H9 (cell line): ENCODE data around the gene COMMD1. TPM values are rescaled to one million over a fixed set of nuclear protein-coding genes. Genes with fewer than 3 reads are reported as not detected.

Source experiments
- DNase-seq: peaks from one replicate; pipeline ENCODE4 v3.0.0-alpha.2; 2017
- H2AFZ ChIP-seq: one replicate; pipeline ENCODE4 v1.6.1; 2013; ENCODE audit warnings: mild to moderate bottlenecking, low read length, control low read depth, moderate library complexity
- H2AK5ac ChIP-seq: 2 replicates; pipeline ENCODE4 v1.6.1; 2013; ENCODE audit warnings: low read length, control low read depth, mixed read lengths; ENCODE audit not compliant: insufficient read length
- H2BK120ac ChIP-seq: one replicate; pipeline ENCODE4 v1.6.1; 2013; ENCODE audit warnings: low read depth, mild to moderate bottlenecking, low read length, control low read depth, inconsistent platforms; ENCODE audit not compliant: poor library complexity, severe bottlenecking
- H2BK12ac ChIP-seq: 2 replicates; pipeline ENCODE4 v1.6.1; 2013; ENCODE audit warnings: low read length, control low read depth, mixed read lengths, low read depth; ENCODE audit not compliant: insufficient read length
- H2BK15ac ChIP-seq: 2 replicates; pipeline ENCODE4 v1.6.1; 2013; ENCODE audit warnings: low read depth, low read length, control low read depth
- H2BK20ac ChIP-seq: one replicate; pipeline ENCODE4 v1.6.1; 2013; ENCODE audit warnings: low read depth, mild to moderate bottlenecking, low read length, control low read depth, inconsistent platforms; ENCODE audit not compliant: poor library complexity, severe bottlenecking
- H2BK5ac ChIP-seq: 2 replicates; pipeline ENCODE4 v1.6.1; 2013; ENCODE audit warnings: low read length, control low read depth, mixed read lengths; ENCODE audit not compliant: insufficient read length
- H3K14ac ChIP-seq: 2 replicates; pipeline ENCODE4 v1.6.1; 2013; ENCODE audit warnings: low read length, control low read depth; ENCODE audit not compliant: insufficient read depth
- H3K18ac ChIP-seq: 2 replicates; pipeline ENCODE4 v1.6.1; 2013; ENCODE audit warnings: low read depth, mild to moderate bottlenecking, mixed read lengths, low read length, control low read depth; ENCODE audit not compliant: insufficient read length
- H3K23ac ChIP-seq: 2 replicates; pipeline ENCODE4 v1.6.1; 2013; ENCODE audit warnings: low read length, control low read depth, mixed read lengths, low read depth; ENCODE audit not compliant: insufficient read length
- H3K23me2 ChIP-seq: 2 replicates; pipeline ENCODE4 v1.6.1; 2013; ENCODE audit warnings: low read depth, mild to moderate bottlenecking, mixed read lengths, low read length, control low read depth; ENCODE audit not compliant: insufficient read length, poor library complexity, severe bottlenecking
- H3K27ac ChIP-seq: 2 replicates; pipeline ENCODE4 v1.5.1; 2013; ENCODE audit warnings: low read length, control low read depth, mixed read lengths, low read depth; ENCODE audit not compliant: insufficient read length
- H3K27me3 ChIP-seq: 2 replicates; pipeline ENCODE4 v1.6.1; 2013; ENCODE audit warnings: low read length, control low read depth, inconsistent platforms; ENCODE audit not compliant: insufficient read depth
- H3K4ac ChIP-seq: 2 replicates; pipeline ENCODE4 v1.6.1; 2013; ENCODE audit warnings: low read depth, mild to moderate bottlenecking, control low read depth, inconsistent platforms, low read length, moderate library complexity
- H3K4me1 ChIP-seq: 2 replicates; pipeline ENCODE4 v1.6.1; 2013; ENCODE audit warnings: low read length, control low read depth, inconsistent platforms; ENCODE audit not compliant: insufficient read depth
- H3K4me2 ChIP-seq: 2 replicates; pipeline ENCODE4 v1.6.1; 2013; ENCODE audit warnings: low read length, control low read depth, mixed read lengths; ENCODE audit not compliant: insufficient read length, insufficient read depth
- H3K56ac ChIP-seq: 2 replicates; pipeline ENCODE4 v1.6.1; 2013; ENCODE audit warnings: low read depth, mild to moderate bottlenecking, mixed read lengths, low read length, control low read depth; ENCODE audit not compliant: insufficient read length
- H3K79me1 ChIP-seq: 2 replicates; pipeline ENCODE4 v1.6.1; 2013; ENCODE audit warnings: low read depth, mild to moderate bottlenecking, moderate library complexity, low read length, control low read depth, inconsistent platforms; ENCODE audit not compliant: insufficient read depth, poor library complexity, severe bottlenecking
- H3K79me2 ChIP-seq: 2 replicates; pipeline ENCODE4 v1.6.1; 2013; ENCODE audit warnings: low read length, control low read depth, inconsistent platforms; ENCODE audit not compliant: insufficient read depth
- H3K9ac ChIP-seq: 2 replicates; pipeline ENCODE4 v1.6.1; 2013; ENCODE audit warnings: low read length, control low read depth, mixed read lengths; ENCODE audit not compliant: insufficient read length; ENCODE audit errors: extremely low read depth
- H3K9me3 ChIP-seq: one replicate; pipeline ENCODE4 v1.6.1; 2013; ENCODE audit warnings: low read depth, low read length, inconsistent platforms; ENCODE audit not compliant: control insufficient read depth
- H3T11ph ChIP-seq: one replicate; pipeline ENCODE4 v1.6.1; 2013; ENCODE audit warnings: mild to moderate bottlenecking, low read length, control low read depth, inconsistent platforms
- H4K20me1 ChIP-seq: one replicate; pipeline ENCODE4 v1.6.1; 2013; ENCODE audit not compliant: control insufficient read depth, insufficient read length, insufficient read depth
- H4K5ac ChIP-seq: 2 replicates; pipeline ENCODE4 v1.6.1; 2013; ENCODE audit warnings: low read depth, mild to moderate bottlenecking, mixed read lengths, low read length, control low read depth; ENCODE audit not compliant: insufficient read length
- H4K8ac ChIP-seq: replicated peaks from 2 replicates; pipeline ENCODE4 v1.6.1; 2013; ENCODE audit warnings: low read length, control low read depth, mixed read lengths, low read depth; ENCODE audit not compliant: insufficient read length
- H4K91ac ChIP-seq: 2 replicates; pipeline ENCODE4 v1.6.1; 2013; ENCODE audit warnings: low read depth, mild to moderate bottlenecking, moderate library complexity, mixed read lengths, low read length, control low read depth; ENCODE audit not compliant: insufficient read length
- H3K27ac Mint-ChIP-seq, 3 experiments: 2 replicates in 2 of 3; 3 replicates in 1 of 3; pipeline ENCODE4 v1.8.0; 2020 to 2021; ENCODE audit warnings: mixed read lengths in 3 of 3, mild to moderate bottlenecking in 1 of 3, moderate library complexity in 1 of 3
- H3K27me3 Mint-ChIP-seq: 2 replicates; pipeline ENCODE4 v1.8.0; 2021; ENCODE audit warnings: low read depth, mild to moderate bottlenecking, moderate library complexity, mixed read lengths
- H3K36me3 Mint-ChIP-seq, 3 experiments: 2 replicates in 2 of 3; 3 replicates in 1 of 3; pipeline ENCODE4 v1.8.0; 2020 to 2021; ENCODE audit warnings: low read depth in 3 of 3, mixed read lengths in 3 of 3; ENCODE audit not compliant: insufficient read depth in 1 of 3
- H3K4me1 Mint-ChIP-seq, 2 experiments: 2 replicates each; pipeline ENCODE4 v1.8.0; 2020; ENCODE audit warnings: mixed read lengths in 2 of 2
- H3K4me3 Mint-ChIP-seq, 2 experiments: 2 replicates in 1 of 2; 3 replicates in 1 of 2; pipeline ENCODE4 v1.8.0; 2020 to 2021; ENCODE audit warnings: mild to moderate bottlenecking in 2 of 2, mixed read lengths in 2 of 2, moderate library complexity in 1 of 2
- H3K9me3 Mint-ChIP-seq, 2 experiments: 2 replicates in 1 of 2; 3 replicates in 1 of 2; pipeline ENCODE4 v1.8.0; 2020; ENCODE audit warnings: mild to moderate bottlenecking in 2 of 2, mixed read lengths in 2 of 2, moderate library complexity in 1 of 2
- WGBS: extraction: QIAGEN DNeasy Blood & Tissue Kit; methylation state at CpG from one replicate; pipeline ENCODE4 v1.1.7; 2013; ENCODE audit warnings: missing lambda C conversion rate, low lambda C conversion rate, mixed read lengths; ENCODE audit not compliant: insufficient read length; ENCODE audit errors: extremely low coverage; 5-methylcytosine and 5-hydroxymethylcytosine counted together
- total RNA-seq: library from RNA; stranded (reverse); gene quantifications from 2 replicates; pipeline ENCODE4 v1.2.1, GENCODE V29; 2021
- TF ChIP-seq, protein P1 (sequence below): fragments of 200-600 bp; sonication (generic); conservative IDR thresholded peaks from 3 replicates; pipeline ENCODE4 v1.8.0; 2021; ENCODE audit warnings: antibody characterized with exemption, mild to moderate bottlenecking

COMMD1 gene
- total RNA-seq, 1 experiment from 2014 or later: 31.5 TPM

DNA sequence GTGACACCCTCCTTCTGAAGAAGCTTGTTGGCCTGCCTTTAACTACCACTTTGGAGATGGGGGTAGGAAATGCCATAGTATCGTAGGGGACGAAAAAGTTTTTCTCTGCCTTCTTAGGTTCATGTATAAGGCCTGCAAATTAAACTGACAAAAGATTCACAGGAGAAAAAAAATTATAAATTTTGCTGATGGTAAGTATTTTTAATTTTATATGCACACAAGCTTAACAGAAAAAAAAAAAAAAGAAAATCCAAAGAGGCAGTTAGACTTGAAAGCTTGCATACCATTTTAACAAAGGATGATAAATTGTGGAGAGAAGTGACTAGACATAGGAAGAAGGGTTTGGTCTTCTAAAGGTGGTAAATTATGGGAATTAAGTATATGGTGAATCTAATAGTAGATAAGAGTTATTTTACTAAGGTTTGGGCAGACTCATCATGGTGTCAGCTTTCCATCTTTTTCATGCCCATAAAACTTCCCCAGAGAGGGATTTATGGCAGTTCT, 227.9 kb downstream of the COMMD1 start:
- H3K4me1 ChIP-seq: no peaks in the 10 kb centered on the region
- peaks cover 3% of the 10 kb centered on the region for H3K23me2 ChIP-seq
- H3K27me3 Mint-ChIP-seq: no peaks in the 10 kb centered on the region
- no peak overlapping the region for H3K4me2 ChIP-seq
- H3K27ac Mint-ChIP-seq: no peak overlapping the region
- no peak overlapping the region for H3K14ac ChIP-seq
- no peaks in the 10 kb centered on the region for H3K27me3 ChIP-seq
- H3T11ph ChIP-seq: no peak overlapping the region
- H2BK120ac ChIP-seq: no peak overlapping the region
- no peak overlapping the region for H3K4ac ChIP-seq
- H3K9me3 Mint-ChIP-seq: no peaks in the 10 kb centered on the region
- H3K79me2 ChIP-seq: no peaks in the 10 kb centered on the region
- H3K4me1 Mint-ChIP-seq: peaks cover 16 to 19% of the 10 kb centered on the region in 2 experiments
- no peak overlapping the region for H4K91ac ChIP-seq
- no peaks in the 10 kb centered on the region for H3K79me1 ChIP-seq
- no peak overlapping the region for H3K23ac ChIP-seq
- TF ChIP-seq, protein P1, sequence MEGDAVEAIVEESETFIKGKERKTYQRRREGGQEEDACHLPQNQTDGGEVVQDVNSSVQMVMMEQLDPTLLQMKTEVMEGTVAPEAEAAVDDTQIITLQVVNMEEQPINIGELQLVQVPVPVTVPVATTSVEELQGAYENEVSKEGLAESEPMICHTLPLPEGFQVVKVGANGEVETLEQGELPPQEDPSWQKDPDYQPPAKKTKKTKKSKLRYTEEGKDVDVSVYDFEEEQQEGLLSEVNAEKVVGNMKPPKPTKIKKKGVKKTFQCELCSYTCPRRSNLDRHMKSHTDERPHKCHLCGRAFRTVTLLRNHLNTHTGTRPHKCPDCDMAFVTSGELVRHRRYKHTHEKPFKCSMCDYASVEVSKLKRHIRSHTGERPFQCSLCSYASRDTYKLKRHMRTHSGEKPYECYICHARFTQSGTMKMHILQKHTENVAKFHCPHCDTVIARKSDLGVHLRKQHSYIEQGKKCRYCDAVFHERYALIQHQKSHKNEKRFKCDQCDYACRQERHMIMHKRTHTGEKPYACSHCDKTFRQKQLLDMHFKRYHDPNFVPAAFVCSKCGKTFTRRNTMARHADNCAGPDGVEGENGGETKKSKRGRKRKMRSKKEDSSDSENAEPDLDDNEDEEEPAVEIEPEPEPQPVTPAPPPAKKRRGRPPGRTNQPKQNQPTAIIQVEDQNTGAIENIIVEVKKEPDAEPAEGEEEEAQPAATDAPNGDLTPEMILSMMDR: no peak
- H3K18ac ChIP-seq: no peak overlapping the region
- no peak for DNase-seq
- H3K9me3 ChIP-seq: no peaks in the 10 kb centered on the region
- no peak overlapping the region for H3K27ac ChIP-seq
- no peak overlapping the region for H3K9ac ChIP-seq
- H4K5ac ChIP-seq: no peak overlapping the region
- no peak overlapping the region for H2AFZ ChIP-seq
- no peak overlapping the region for H3K4me3 Mint-ChIP-seq
- WGBS: no CpG with 5 or more reads among the region's 2 CpGs
- H3K36me3 Mint-ChIP-seq: no peaks in the 10 kb centered on the region
- no peak overlapping the region for H2BK5ac ChIP-seq
- no peak overlapping the region for H2BK15ac ChIP-seq
- no peak overlapping the region for H3K56ac ChIP-seq
- no peaks in the 10 kb centered on the region for H4K20me1 ChIP-seq
- no peak overlapping the region for H2BK12ac ChIP-seq
- H4K8ac ChIP-seq: no peak overlapping the region
- no peak overlapping the region for H2AK5ac ChIP-seq
- no peak overlapping the region for H2BK20ac ChIP-seq
